ENCODE measurements around the gene FAM168B. TPM values are rescaled to one million over a fixed set of nuclear protein-coding genes. Genes with fewer than 3 reads are reported as not detected.

The FAM168B gene
- total and polyA plus RNA-seq, 5 donors from 2014 or later, result 33.6 to 72.1 (median 40.3) TPM

GRCh38 chr2:131030478-131030971, 62.7 kb downstream of the FAM168B start:
- Histone ChIP-seq H3K27me3 (ENCODE audit: control insufficient read depth, insufficient read depth, low read length) (peaks cover 7% of the 10 kb centered on the region), H3K4me1 (ENCODE audit: control insufficient read depth, insufficient read depth, low read length, poor library complexity, severe bottlenecking) (no peaks in the 10 kb centered on the region), H3K27ac (ENCODE audit: insufficient read depth, low read length, poor library complexity, severe bottlenecking) (no peak overlapping the region), H3K4me3 (ENCODE audit: low read depth, low read length) (no peak overlapping the region), H3K9me3 (ENCODE audit: control insufficient read depth in 2 of 2, low read length in 2 of 2) (peaks cover 0 to 5% of the 10 kb centered on the region in 2 experiments), H3K36me3 (ENCODE audit: control insufficient read depth, insufficient read depth, low read length) (no peaks in the 10 kb centered on the region)
- no peak for DNase-seq
- peaks cover 0 to 3% (median 0%) of the 10 kb centered on the region in 4 donors for H3K4me1 Mint-ChIP-seq
- H3K27me3 Mint-ChIP-seq, result peaks cover 29% of the 10 kb centered on the region
- H3K36me3 Mint-ChIP-seq, result no peaks in the 10 kb centered on the region
- H3K27ac Mint-ChIP-seq, result peak overlapping the region in 1 of 3 donors; percentile 12
- no peak overlapping the region for H3K4me3 Mint-ChIP-seq
- H3K9me3 Mint-ChIP-seq, result peaks cover 0 to 7% (median 0%) of the 10 kb centered on the region in 7 donors
- no peak for ATAC-seq (ENCODE audit: low read depth in 2 of 2)

- Mint-ChIP-seq H3K9me3 (peaks cover 0 to 7% (median 0%) of the 10 kb centered on the region in 7 donors), H3K4me3 (no peak overlapping the region), H3K27ac (no peak overlapping the region), H3K4me1 (peaks cover 0 to 3% (median 0%) of the 10 kb centered on the region in 4 donors), H3K36me3 (no peaks in the 10 kb centered on the region), H3K27me3 (peaks cover 29% of the 10 kb centered on the region)
- peaks cover 0 to 5% of the 10 kb centered on the region in 2 experiments for H3K9me3 ChIP-seq (ENCODE audit: control insufficient read depth in 2 of 2, low read length in 2 of 2)
- no peaks in the 10 kb centered on the region for H3K4me1 ChIP-seq (ENCODE audit: control insufficient read depth, insufficient read depth, low read length, poor library complexity, severe bottlenecking)
- DNase-seq, result no peak
- ATAC-seq (ENCODE audit: low read depth in 2 of 2), result no peak
- H3K27me3 ChIP-seq (ENCODE audit: control insufficient read depth, insufficient read depth, low read length), result peaks cover 7% of the 10 kb centered on the region
- no peak overlapping the region for H3K4me3 ChIP-seq (ENCODE audit: low read depth, low read length)
- no peak overlapping the region for H3K27ac ChIP-seq (ENCODE audit: insufficient read depth, low read length, poor library complexity, severe bottlenecking)
- no peaks in the 10 kb centered on the region for H3K36me3 ChIP-seq (ENCODE audit: control insufficient read depth, insufficient read depth, low read length)
Measured at GRCh38 chr2:131029812-131030211, 63.4 kb downstream of the FAM168B start.

- H3K27me3 Mint-ChIP-seq, result peaks cover 22% of the 10 kb centered on the region
- no peak for DNase-seq
- no peak overlapping the region for H3K27ac Mint-ChIP-seq
- no peaks in the 10 kb centered on the region for H3K36me3 Mint-ChIP-seq
- no peaks in the 10 kb centered on the region for H3K4me1 ChIP-seq (ENCODE audit: control insufficient read depth, insufficient read depth, low read length, poor library complexity, severe bottlenecking)
- H3K27ac ChIP-seq (ENCODE audit: insufficient read depth, low read length, poor library complexity, severe bottlenecking), result no peak overlapping the region
- H3K4me3 ChIP-seq (ENCODE audit: low read depth, low read length), result no peak overlapping the region
- peaks cover 0 to 7% (median 0%) of the 10 kb centered on the region in 7 donors for H3K9me3 Mint-ChIP-seq
- H3K36me3 ChIP-seq (ENCODE audit: control insufficient read depth, insufficient read depth, low read length), result no peaks in the 10 kb centered on the region
- peaks cover 0 to 5% of the 10 kb centered on the region in 2 experiments for H3K9me3 ChIP-seq (ENCODE audit: control insufficient read depth in 2 of 2, low read length in 2 of 2)
- H3K4me3 Mint-ChIP-seq, result no peak overlapping the region
- H3K4me1 Mint-ChIP-seq, result no peaks in the 10 kb centered on the region
- H3K27me3 ChIP-seq (ENCODE audit: control insufficient read depth, insufficient read depth, low read length), result peaks cover 1% of the 10 kb centered on the region
- no peak for ATAC-seq (ENCODE audit: low read depth in 2 of 2)
Measured at GRCh38 chr2:131027566-131028528, 65.4 kb downstream of the FAM168B start.

- peaks cover 0 to 7% (median 1%) of the 10 kb centered on the region in 7 donors for H3K9me3 Mint-ChIP-seq
- Histone ChIP-seq H3K27me3 (ENCODE audit: control insufficient read depth, insufficient read depth, low read length) (peaks cover 1% of the 10 kb centered on the region), H3K27ac (ENCODE audit: insufficient read depth, low read length, poor library complexity, severe bottlenecking) (no peak overlapping the region), H3K36me3 (ENCODE audit: control insufficient read depth, insufficient read depth, low read length) (no peaks in the 10 kb centered on the region), H3K4me1 (ENCODE audit: control insufficient read depth, insufficient read depth, low read length, poor library complexity, severe bottlenecking) (no peaks in the 10 kb centered on the region), H3K4me3 (ENCODE audit: low read depth, low read length) (no peak overlapping the region), H3K9me3 (ENCODE audit: control insufficient read depth in 2 of 2, low read length in 2 of 2) (peaks cover 0 to 5% of the 10 kb centered on the region in 2 experiments)
- H3K27ac Mint-ChIP-seq, result no peak overlapping the region
- no peak overlapping the region for H3K4me3 Mint-ChIP-seq
- no peaks in the 10 kb centered on the region for H3K36me3 Mint-ChIP-seq
- peaks cover 23% of the 10 kb centered on the region for H3K27me3 Mint-ChIP-seq
- DNase-seq, result no peak
- no peak for ATAC-seq (ENCODE audit: low read depth in 2 of 2)
- H3K4me1 Mint-ChIP-seq, result no peaks in the 10 kb centered on the region
Measured at GRCh38 chr2:131026919-131027318, 66.3 kb downstream of the FAM168B start.

- H3K4me3 ChIP-seq (ENCODE audit: low read depth, low read length), result no peak overlapping the region
- DNase-seq (no peak), ATAC-seq (ENCODE audit: low read depth in 2 of 2) (no peak)
- Mint-ChIP-seq H3K4me1 (no peaks in the 10 kb centered on the region), H3K27ac (no peak overlapping the region), H3K36me3 (no peaks in the 10 kb centered on the region), H3K9me3 (peaks cover 0 to 7% (median 0%) of the 10 kb centered on the region in 7 donors), H3K27me3 (peaks cover 22% of the 10 kb centered on the region), H3K4me3 (no peak overlapping the region)
- peaks cover 0 to 5% of the 10 kb centered on the region in 2 experiments for H3K9me3 ChIP-seq (ENCODE audit: control insufficient read depth in 2 of 2, low read length in 2 of 2)
- H3K27me3 ChIP-seq (ENCODE audit: control insufficient read depth, insufficient read depth, low read length), result peaks cover 1% of the 10 kb centered on the region
- no peaks in the 10 kb centered on the region for H3K36me3 ChIP-seq (ENCODE audit: control insufficient read depth, insufficient read depth, low read length)
- no peaks in the 10 kb centered on the region for H3K4me1 ChIP-seq (ENCODE audit: control insufficient read depth, insufficient read depth, low read length, poor library complexity, severe bottlenecking)
- H3K27ac ChIP-seq (ENCODE audit: insufficient read depth, low read length, poor library complexity, severe bottlenecking), result no peak overlapping the region
Measured at GRCh38 chr2:131023758-131024157, 69.5 kb downstream of the FAM168B start.

DNA sequence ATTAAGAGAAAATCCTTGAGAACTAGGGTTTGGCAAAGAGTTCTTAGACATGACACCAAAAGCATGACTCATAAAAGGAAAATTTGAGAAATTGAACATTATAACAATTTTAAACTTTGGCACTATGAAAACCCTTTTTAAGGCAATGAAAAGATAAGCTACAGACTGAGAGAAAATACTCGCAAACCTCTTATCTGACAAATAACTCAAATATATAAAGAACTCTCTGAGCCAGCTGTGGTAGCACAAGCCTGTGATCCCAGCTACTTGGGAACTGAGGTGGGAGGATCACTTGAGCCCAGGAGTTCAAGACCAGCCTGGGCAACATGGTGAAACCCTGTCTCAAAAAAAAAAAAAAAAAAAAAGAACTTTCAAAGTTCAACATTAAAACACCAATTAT, 70.5 kb downstream of the FAM168B start:
- Histone ChIP-seq H3K4me3 (ENCODE audit: low read depth, low read length) (no peak overlapping the region), H3K4me1 (ENCODE audit: control insufficient read depth, insufficient read depth, low read length, poor library complexity, severe bottlenecking) (no peaks in the 10 kb centered on the region), H3K27ac (ENCODE audit: insufficient read depth, low read length, poor library complexity, severe bottlenecking) (no peak overlapping the region), H3K27me3 (ENCODE audit: control insufficient read depth, insufficient read depth, low read length) (peaks cover 1% of the 10 kb centered on the region), H3K36me3 (ENCODE audit: control insufficient read depth, insufficient read depth, low read length) (no peaks in the 10 kb centered on the region), H3K9me3 (ENCODE audit: control insufficient read depth in 2 of 2, low read length in 2 of 2) (peaks cover 0 to 3% of the 10 kb centered on the region in 2 experiments)
- Mint-ChIP-seq H3K36me3 (no peaks in the 10 kb centered on the region), H3K4me1 (no peaks in the 10 kb centered on the region), H3K9me3 (peaks cover 0 to 7% (median under 1%) of the 10 kb centered on the region in 7 donors), H3K27me3 (peaks cover 32% of the 10 kb centered on the region), H3K4me3 (no peak overlapping the region), H3K27ac (no peak overlapping the region)
- DNase-seq (no peak), ATAC-seq (ENCODE audit: low read depth in 2 of 2) (no peak)

DNA sequence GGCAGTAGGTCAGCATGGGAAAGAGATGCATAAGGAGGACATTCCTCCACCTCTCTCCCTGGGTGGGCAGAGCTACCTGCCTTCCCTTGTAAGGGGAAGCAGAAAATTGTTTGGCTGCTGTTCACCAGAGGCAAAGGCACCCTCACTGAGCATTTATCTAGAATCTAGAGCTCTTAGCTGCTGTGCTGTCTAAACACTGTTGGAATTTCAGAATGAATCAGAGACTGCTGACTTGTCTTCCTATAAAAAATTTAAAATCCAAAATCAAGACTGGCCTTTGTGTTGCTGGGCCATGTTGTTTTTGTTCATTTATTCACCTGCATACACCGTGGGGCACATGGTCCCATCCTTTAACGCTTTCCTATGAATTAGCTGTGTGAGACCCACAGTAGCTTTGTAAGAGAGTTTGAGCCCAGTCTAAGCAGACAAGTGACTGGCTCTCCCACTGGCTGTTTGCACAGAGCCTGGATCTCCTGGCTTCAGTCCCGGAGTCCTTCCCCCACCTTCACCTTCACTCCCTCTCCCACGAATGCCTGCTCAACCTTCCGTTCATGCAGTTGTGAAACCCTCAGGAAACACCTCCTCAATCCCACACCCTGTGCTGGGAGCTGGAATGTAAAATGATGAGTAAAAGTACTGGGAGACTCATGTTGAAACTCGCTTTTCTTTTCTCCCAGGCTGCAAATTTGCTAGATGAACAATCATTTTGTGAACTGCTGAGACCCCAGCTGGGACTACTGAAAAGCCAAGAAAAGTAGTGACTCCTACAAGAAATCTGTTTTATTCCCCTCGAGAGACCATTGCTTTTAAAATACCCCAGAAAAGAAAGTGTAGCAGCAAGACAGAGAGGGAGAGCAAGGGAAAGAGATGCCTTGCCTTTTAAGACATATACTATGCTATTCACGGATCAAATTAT, 76.2 kb downstream of the FAM168B start:
- Histone ChIP-seq H3K4me3 (ENCODE audit: low read depth, low read length) (no peak overlapping the region), H3K27me3 (ENCODE audit: control insufficient read depth, insufficient read depth, low read length) (no peaks in the 10 kb centered on the region), H3K36me3 (ENCODE audit: control insufficient read depth, insufficient read depth, low read length) (no peaks in the 10 kb centered on the region), H3K9me3 (ENCODE audit: control insufficient read depth in 2 of 2, low read length in 2 of 2) (no peaks in the 10 kb centered on the region), H3K4me1 (ENCODE audit: control insufficient read depth, insufficient read depth, low read length, poor library complexity, severe bottlenecking) (no peaks in the 10 kb centered on the region), H3K27ac (ENCODE audit: insufficient read depth, low read length, poor library complexity, severe bottlenecking) (no peak overlapping the region)
- H3K4me1 Mint-ChIP-seq, result no peaks in the 10 kb centered on the region
- H3K27me3 Mint-ChIP-seq, result peaks cover 36% of the 10 kb centered on the region
- H3K9me3 Mint-ChIP-seq, result peaks cover 0 to 4% (median 0%) of the 10 kb centered on the region in 7 donors
- H3K4me3 Mint-ChIP-seq, result no peak overlapping the region
- no peaks in the 10 kb centered on the region for H3K36me3 Mint-ChIP-seq
- DNase-seq (no peak), ATAC-seq (ENCODE audit: low read depth in 2 of 2) (no peak)
- no peak overlapping the region for H3K27ac Mint-ChIP-seq
